ENCODE results near the gene SUPT3H. TPM values are rescaled to one million over a fixed set of nuclear protein-coding genes. Genes with fewer than 3 reads are reported as not detected.

The SUPT3H gene
- total and polyA plus RNA-seq, 4 donors = 2.3 to 9.4 (median 5.8) TPM

DNA sequence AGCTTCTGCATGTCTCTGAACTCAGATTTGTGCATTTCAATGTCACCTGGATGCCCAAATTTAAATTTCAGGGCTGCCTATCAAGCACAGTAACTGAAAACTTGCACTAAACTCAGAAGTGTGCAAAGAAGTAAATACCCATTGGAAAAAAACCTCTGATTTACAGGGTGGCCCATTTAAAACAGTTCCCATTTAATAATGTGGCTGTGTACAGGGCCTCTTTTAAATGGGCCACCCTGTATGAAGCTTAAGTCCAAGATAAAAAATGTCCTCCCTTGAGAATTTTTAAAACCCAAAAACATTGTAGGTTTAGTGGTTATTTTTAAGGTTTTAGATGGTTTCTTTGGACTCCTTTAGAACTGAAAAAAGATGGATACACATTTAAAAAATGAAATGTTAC, 251.7 kb downstream of the SUPT3H start:
- Histone ChIP-seq H3K27me3 (ENCODE audit: control insufficient read depth in 1 of 2, insufficient read depth in 2 of 2, low read length in 1 of 2) (no peaks in the 10 kb centered on the region), H3K4me3 (ENCODE audit: low read length in 2 of 2) (no peak overlapping the region), H3K4me1 (ENCODE audit: control insufficient read depth in 1 of 2, insufficient read depth in 2 of 2, low read length in 2 of 2) (no peaks in the 10 kb centered on the region), H3K27ac (ENCODE audit: low read depth in 1 of 2, low read length in 2 of 2) (peak overlapping the region in 1 of 2 donors; percentile 22), H3K36me3 (ENCODE audit: control insufficient read depth in 1 of 2, insufficient read depth in 2 of 2, low read length in 1 of 2) (no peaks in the 10 kb centered on the region), H3K9me3 (ENCODE audit: control insufficient read depth, low read length) (no peaks in the 10 kb centered on the region)
- intact Hi-C loops (cut with DNase I) = no loop called here
- DNase-seq (no peak), ATAC-seq (ENCODE audit: low FRiP score) (no peak)

DNA sequence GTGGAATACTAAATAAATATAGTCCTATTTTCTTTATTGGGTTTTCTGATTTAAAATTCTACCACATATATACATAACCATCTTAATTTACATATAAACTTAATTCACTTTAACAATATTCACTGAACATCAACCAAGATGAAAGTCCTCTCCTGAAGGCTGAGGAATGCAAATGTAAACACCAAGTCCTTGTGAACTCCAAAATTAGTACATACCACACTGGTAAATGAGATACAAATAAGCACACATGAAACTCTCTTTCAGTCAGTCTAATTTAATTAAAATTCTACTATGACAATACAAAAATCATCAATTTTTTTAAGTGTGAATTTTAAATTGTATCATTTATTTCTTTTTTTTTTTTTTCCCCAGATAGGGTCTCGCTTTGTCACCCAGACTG, 254.7 kb downstream of the SUPT3H start:
- WGBS, 2 donors = 93 to 98% methylated on average over 1 of the region's 1 CpG
- DNase-seq = no peak
- Histone ChIP-seq H3K27me3 (ENCODE audit: control insufficient read depth in 1 of 2, insufficient read depth in 2 of 2, low read length in 1 of 2) (no peaks in the 10 kb centered on the region), H3K27ac (ENCODE audit: low read depth in 1 of 2, low read length in 2 of 2) (no peak overlapping the region), H3K4me1 (ENCODE audit: control insufficient read depth in 1 of 2, insufficient read depth in 2 of 2, low read length in 2 of 2) (no peaks in the 10 kb centered on the region), H3K9me3 (ENCODE audit: control insufficient read depth, low read length) (no peaks in the 10 kb centered on the region), H3K4me3 (ENCODE audit: low read length in 2 of 2) (no peak overlapping the region), H3K36me3 (ENCODE audit: control insufficient read depth in 1 of 2, insufficient read depth in 2 of 2, low read length in 1 of 2) (no peaks in the 10 kb centered on the region)
- ATAC-seq (ENCODE audit: low FRiP score) = no peak
- intact Hi-C loops (cut with DNase I) = no loop called here

DNA sequence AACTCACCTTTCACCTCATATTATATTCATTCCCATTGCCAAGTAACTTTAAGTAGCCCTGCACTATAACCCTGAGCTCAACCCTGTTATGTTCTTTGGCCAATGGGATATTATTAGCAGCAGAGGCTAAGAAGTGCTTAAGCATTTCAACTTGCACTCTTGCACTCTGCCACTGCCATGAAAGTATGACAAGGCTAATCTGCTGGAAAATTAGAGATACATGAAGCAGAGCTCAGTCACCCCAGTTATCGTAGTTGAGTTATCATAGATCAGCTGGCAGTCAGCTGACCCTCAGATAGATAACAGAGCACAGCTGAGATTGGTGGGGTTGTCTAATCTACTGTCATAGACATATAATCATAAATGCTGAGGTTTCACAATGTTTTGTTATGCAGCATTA, 259.0 kb downstream of the SUPT3H start:
- no peak overlapping the region for H3K4me3 ChIP-seq (ENCODE audit: low read length in 2 of 2)
- H3K27ac ChIP-seq (ENCODE audit: low read depth in 1 of 2, low read length in 2 of 2) = no peak overlapping the region
- no peak for ATAC-seq (ENCODE audit: low FRiP score)
- H3K27me3 ChIP-seq (ENCODE audit: control insufficient read depth in 1 of 2, insufficient read depth in 2 of 2, low read length in 1 of 2) = no peaks in the 10 kb centered on the region
- DNase-seq = no peak
- H3K9me3 ChIP-seq (ENCODE audit: control insufficient read depth, low read length) = no peaks in the 10 kb centered on the region
- no peaks in the 10 kb centered on the region for H3K4me1 ChIP-seq (ENCODE audit: control insufficient read depth in 1 of 2, insufficient read depth in 2 of 2, low read length in 2 of 2)
- no peaks in the 10 kb centered on the region for H3K36me3 ChIP-seq (ENCODE audit: control insufficient read depth in 1 of 2, insufficient read depth in 2 of 2, low read length in 1 of 2)
- WGBS, 2 donors = 41 to 56% methylated on average over 1 of the region's 1 CpG
- intact Hi-C loops (cut with DNase I) = no loop called here

DNA sequence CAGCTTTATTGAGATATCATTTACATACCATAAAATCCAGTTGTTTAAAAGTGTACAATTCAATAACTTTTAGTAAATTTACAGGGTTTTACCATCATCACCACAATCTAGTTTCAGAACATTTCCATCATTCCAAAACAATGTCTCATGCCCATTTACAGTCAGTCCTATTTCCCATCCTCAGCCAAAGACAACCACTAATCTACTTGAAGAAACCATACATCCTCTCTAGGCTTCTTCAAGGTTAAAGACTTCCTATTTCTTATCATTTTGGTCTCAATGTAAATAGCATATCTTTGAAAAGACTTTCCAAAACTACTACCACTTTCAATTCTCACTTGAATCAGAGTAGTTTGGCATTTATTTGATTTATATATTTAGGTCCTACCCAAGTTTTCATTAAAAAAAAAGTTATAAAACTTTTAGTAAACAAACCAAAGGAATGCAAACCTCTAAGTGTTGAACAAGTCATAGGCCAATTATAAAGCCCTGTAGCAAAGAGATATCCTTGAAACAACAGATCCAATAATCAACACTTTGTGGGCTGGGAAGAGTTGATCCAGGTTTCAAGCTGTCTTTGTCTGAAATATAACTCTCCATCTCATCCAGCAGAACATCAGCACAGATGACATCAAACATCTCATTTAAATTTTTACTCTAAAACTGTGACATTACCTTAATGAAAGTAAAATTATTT, 260.9 kb downstream of the SUPT3H start:
- H3K27ac ChIP-seq (ENCODE audit: low read depth in 1 of 2, low read length in 2 of 2) = no peak overlapping the region
- intact Hi-C loops (cut with DNase I) = no loop called here
- H3K27me3 ChIP-seq (ENCODE audit: control insufficient read depth in 1 of 2, insufficient read depth in 2 of 2, low read length in 1 of 2) = no peaks in the 10 kb centered on the region
- H3K4me1 ChIP-seq (ENCODE audit: control insufficient read depth in 1 of 2, insufficient read depth in 2 of 2, low read length in 2 of 2) = no peaks in the 10 kb centered on the region
- DNase-seq (no peak), ATAC-seq (ENCODE audit: low FRiP score) (no peak)
- H3K9me3 ChIP-seq (ENCODE audit: control insufficient read depth, low read length) = no peaks in the 10 kb centered on the region
- no peak overlapping the region for H3K4me3 ChIP-seq (ENCODE audit: low read length in 2 of 2)
- no peaks in the 10 kb centered on the region for H3K36me3 ChIP-seq (ENCODE audit: control insufficient read depth in 1 of 2, insufficient read depth in 2 of 2, low read length in 1 of 2)

DNA sequence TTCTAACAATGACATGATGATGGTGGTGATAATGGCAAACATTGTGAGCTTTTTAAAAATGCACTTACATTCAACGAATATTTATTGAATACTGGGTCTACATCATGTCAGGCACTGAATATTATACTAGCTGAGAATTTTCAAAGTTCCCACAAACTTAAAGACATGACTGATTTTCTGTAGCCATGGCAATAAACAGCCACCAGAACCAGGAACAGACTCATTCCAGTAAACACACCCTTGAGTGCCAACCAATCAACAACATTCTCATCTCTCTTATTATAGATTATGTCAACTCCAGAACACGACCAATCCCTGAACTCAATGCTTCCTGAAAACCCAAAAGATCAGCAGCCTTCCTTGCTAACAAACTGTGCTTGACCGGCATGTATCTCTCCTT, 262.0 kb downstream of the SUPT3H start:
- DNase-seq (no peak), ATAC-seq (ENCODE audit: low FRiP score) (no peak)
- no peak overlapping the region for H3K27ac ChIP-seq (ENCODE audit: low read depth in 1 of 2, low read length in 2 of 2)
- no peak overlapping the region for H3K4me3 ChIP-seq (ENCODE audit: low read length in 2 of 2)
- H3K36me3 ChIP-seq (ENCODE audit: control insufficient read depth in 1 of 2, insufficient read depth in 2 of 2, low read length in 1 of 2) = no peaks in the 10 kb centered on the region
- intact Hi-C loops (cut with DNase I) = no loop called here
- 51 to 59% methylated on average over 3 of the region's 3 CpGs for WGBS, 2 donors
- no peaks in the 10 kb centered on the region for H3K9me3 ChIP-seq (ENCODE audit: control insufficient read depth, low read length)
- H3K27me3 ChIP-seq (ENCODE audit: control insufficient read depth in 1 of 2, insufficient read depth in 2 of 2, low read length in 1 of 2) = no peaks in the 10 kb centered on the region
- no peaks in the 10 kb centered on the region for H3K4me1 ChIP-seq (ENCODE audit: control insufficient read depth in 1 of 2, insufficient read depth in 2 of 2, low read length in 2 of 2)

DNA sequence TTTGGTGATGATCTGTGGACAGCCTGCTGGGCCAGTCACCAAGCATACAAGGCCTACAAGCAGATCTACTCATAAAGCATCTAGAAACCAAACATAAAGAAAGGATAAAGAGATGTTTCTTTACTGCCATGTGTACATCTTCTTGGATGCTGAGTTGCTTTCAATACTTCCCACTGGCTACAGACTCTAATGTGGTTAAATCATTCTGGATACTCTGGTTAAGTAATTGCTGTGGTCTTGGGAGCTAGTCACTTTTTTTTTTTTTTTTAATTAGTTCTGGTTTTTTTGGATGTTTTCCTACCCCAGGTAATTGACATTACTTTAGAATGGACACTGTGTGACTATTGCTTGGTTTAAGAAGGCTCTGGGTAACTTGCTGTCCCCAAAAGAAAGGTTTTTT, 265.0 kb downstream of the SUPT3H start:
- Histone ChIP-seq H3K27ac (ENCODE audit: low read depth in 1 of 2, low read length in 2 of 2) (no peak overlapping the region), H3K36me3 (ENCODE audit: control insufficient read depth in 1 of 2, insufficient read depth in 2 of 2, low read length in 1 of 2) (no peaks in the 10 kb centered on the region), H3K4me1 (ENCODE audit: control insufficient read depth in 1 of 2, insufficient read depth in 2 of 2, low read length in 2 of 2) (no peaks in the 10 kb centered on the region), H3K9me3 (ENCODE audit: control insufficient read depth, low read length) (no peaks in the 10 kb centered on the region), H3K27me3 (ENCODE audit: control insufficient read depth in 1 of 2, insufficient read depth in 2 of 2, low read length in 1 of 2) (no peaks in the 10 kb centered on the region), H3K4me3 (ENCODE audit: low read length in 2 of 2) (no peak overlapping the region)
- intact Hi-C loops (cut with DNase I) = no loop called here
- ATAC-seq (ENCODE audit: low FRiP score) = no peak
- no peak for DNase-seq

DNA sequence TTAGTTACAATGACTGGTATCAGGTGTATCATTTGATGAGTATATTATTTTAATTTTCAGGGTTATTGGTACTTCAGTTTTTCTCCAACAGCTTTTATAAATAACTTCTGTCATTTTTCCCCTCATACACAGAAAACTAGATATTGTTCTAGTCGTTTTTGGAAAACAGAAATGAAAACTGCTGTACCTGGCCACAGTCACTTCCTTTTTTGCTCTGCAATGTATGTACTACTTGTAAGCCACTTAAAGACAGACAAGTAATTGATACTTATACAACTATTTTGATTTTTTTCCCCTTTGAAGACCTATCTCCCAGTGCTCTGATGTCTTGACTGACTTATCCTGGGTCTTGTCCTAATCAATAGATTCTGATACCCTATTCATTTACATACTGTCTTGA, 268.2 kb downstream of the SUPT3H start:
- ATAC-seq (ENCODE audit: low FRiP score) = no peak
- Histone ChIP-seq H3K36me3 (ENCODE audit: control insufficient read depth in 1 of 2, insufficient read depth in 2 of 2, low read length in 1 of 2) (no peaks in the 10 kb centered on the region), H3K27ac (ENCODE audit: low read depth in 1 of 2, low read length in 2 of 2) (no peak overlapping the region), H3K4me1 (ENCODE audit: control insufficient read depth in 1 of 2, insufficient read depth in 2 of 2, low read length in 2 of 2) (no peaks in the 10 kb centered on the region), H3K4me3 (ENCODE audit: low read length in 2 of 2) (no peak overlapping the region), H3K27me3 (ENCODE audit: control insufficient read depth in 1 of 2, insufficient read depth in 2 of 2, low read length in 1 of 2) (no peaks in the 10 kb centered on the region), H3K9me3 (ENCODE audit: control insufficient read depth, low read length) (no peaks in the 10 kb centered on the region)
- intact Hi-C loops (cut with DNase I) = no loop called here
- 72 to 76% methylated on average over 1 of the region's 1 CpG for WGBS, 2 donors
- DNase-seq = no peak

DNA sequence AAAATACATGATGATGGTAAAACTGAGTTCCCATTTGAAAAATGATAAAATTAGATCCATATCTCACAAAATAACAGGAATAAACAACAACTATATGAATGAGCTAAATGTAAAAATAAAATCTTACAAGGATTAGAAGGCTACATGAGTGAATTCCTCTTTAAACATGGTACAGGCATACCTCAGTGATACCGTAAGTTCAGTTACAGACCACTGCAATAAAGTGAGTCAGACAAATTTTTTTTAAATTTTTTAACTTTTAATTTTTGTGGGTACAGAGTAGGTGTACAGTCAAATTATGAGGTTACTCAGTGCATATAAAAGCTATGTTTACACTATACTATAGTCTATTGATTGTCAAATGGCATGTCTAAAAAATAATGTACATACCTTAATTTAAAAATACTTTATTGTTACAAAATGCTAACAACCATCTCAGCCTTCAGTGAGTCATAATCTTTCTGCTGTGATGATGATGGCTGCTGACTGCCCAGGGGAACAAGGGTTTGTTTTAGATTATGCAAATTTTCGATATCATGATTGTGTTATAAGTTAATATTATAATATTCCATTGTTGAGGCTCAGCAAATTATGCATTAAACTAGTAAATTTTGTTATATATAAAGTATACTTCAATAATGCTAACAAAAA, 272.4 kb downstream of the SUPT3H start:
- Histone ChIP-seq H3K4me1 (ENCODE audit: control insufficient read depth in 1 of 2, insufficient read depth in 2 of 2, low read length in 2 of 2) (no peaks in the 10 kb centered on the region), H3K4me3 (ENCODE audit: low read length in 2 of 2) (no peak overlapping the region), H3K27me3 (ENCODE audit: control insufficient read depth in 1 of 2, insufficient read depth in 2 of 2, low read length in 1 of 2) (no peaks in the 10 kb centered on the region), H3K36me3 (ENCODE audit: control insufficient read depth in 1 of 2, insufficient read depth in 2 of 2, low read length in 1 of 2) (no peaks in the 10 kb centered on the region), H3K9me3 (ENCODE audit: control insufficient read depth, low read length) (no peaks in the 10 kb centered on the region), H3K27ac (ENCODE audit: low read depth in 1 of 2, low read length in 2 of 2) (no peak overlapping the region)
- WGBS, 2 donors = 96 to 98% methylated on average over 2 of the region's 2 CpGs
- no peak for DNase-seq
- no peak for ATAC-seq (ENCODE audit: low FRiP score)
- intact Hi-C loops (cut with DNase I) = no loop called here

DNA sequence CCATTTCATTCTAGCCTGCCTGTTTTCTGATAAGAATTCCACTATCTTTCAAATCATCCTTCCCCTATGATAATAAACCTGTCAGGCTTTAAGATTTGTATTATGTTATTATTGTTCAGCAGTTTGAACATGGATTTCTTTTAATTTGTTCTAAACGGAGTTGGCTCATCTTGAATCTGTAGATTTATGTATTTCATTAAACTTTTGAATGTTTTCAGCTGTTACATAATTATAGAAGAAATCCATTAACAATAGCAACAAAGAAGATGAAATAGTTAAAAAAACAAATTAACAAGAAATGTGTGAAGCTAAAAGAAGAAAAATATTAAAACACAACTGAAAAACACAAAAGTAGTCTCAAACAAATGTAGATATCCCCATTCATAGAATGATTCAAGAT, 273.3 kb downstream of the SUPT3H start:
- DNase-seq (no peak), ATAC-seq (ENCODE audit: low FRiP score) (no peak)
- Histone ChIP-seq H3K27ac (ENCODE audit: low read depth in 1 of 2, low read length in 2 of 2) (no peak overlapping the region), H3K36me3 (ENCODE audit: control insufficient read depth in 1 of 2, insufficient read depth in 2 of 2, low read length in 1 of 2) (no peaks in the 10 kb centered on the region), H3K27me3 (ENCODE audit: control insufficient read depth in 1 of 2, insufficient read depth in 2 of 2, low read length in 1 of 2) (no peaks in the 10 kb centered on the region), H3K4me3 (ENCODE audit: low read length in 2 of 2) (no peak overlapping the region), H3K4me1 (ENCODE audit: control insufficient read depth in 1 of 2, insufficient read depth in 2 of 2, low read length in 2 of 2) (no peaks in the 10 kb centered on the region), H3K9me3 (ENCODE audit: control insufficient read depth, low read length) (no peaks in the 10 kb centered on the region)
- 85 to 93% methylated on average over 1 of the region's 1 CpG for WGBS, 2 donors
- intact Hi-C loops (cut with DNase I) = no loop called here
